ENCODE data around the gene PIEZO2.
A peak's percentile ranks its signal among the peaks of the same experiment; 100 is the strongest.
"Not testable (repeated sequence)": the region's sequence is repeated elsewhere in the genome, so short reads cannot be mapped to it uniquely, and the experiment has no call there.

The PIEZO2 gene

DNA sequence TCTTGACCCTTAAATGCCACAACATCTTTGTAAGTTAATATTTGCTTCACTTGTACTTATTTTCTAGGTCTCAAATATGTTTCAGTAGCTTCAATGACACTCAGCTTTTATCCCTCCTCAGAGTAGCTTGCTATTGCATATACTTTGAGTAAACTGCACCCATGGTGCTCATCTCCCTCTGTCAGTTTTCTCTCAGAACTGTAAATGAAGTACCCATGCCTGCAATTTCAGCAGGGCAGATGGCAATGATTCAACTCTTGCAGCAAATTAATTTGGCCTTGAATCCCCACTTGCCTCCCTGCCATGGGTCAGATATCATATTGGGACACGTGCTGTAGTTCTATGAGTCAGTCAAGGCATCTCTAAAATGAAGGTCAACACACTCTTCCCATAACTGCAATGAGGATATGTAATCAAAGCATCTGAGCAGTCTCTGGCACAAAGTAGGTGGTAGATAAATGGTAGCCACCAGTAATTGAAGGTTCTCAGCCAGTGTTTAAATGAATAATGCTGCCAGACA is 225.8 kb downstream of the PIEZO2 start:
- Histone ChIP-seq H4K91ac (ENCODE audit: low read depth, low read length) (no peak overlapping the region), H3K4me2 (ENCODE audit: low read length) (no peak overlapping the region), H3K9ac (ENCODE audit: low read length) (no peak overlapping the region), H3K36me3 (ENCODE audit: control insufficient read depth in 1 of 2, insufficient read depth in 2 of 2, low read length in 2 of 2) (no peaks in the 10 kb centered on the region), H3K4me1 (ENCODE audit: control insufficient read depth in 1 of 2, insufficient read depth in 2 of 2, low read length in 2 of 2) (peaks cover 5 to 7% of the 10 kb centered on the region in 2 experiments), H3K23ac (ENCODE audit: low read length) (no peak overlapping the region), H3K79me1 (ENCODE audit: low read length) (no peaks in the 10 kb centered on the region), H3K9me3 (ENCODE audit: insufficient read depth, low read depth, low read length) (no peaks in the 10 kb centered on the region), H3K27ac (ENCODE audit: low read depth, low read length) (no peak overlapping the region), H3K18ac (ENCODE audit: low read length) (no peak overlapping the region), H3K14ac (ENCODE audit: low read length) (no peak overlapping the region), H3K4ac (ENCODE audit: low read depth, low read length) (no peak overlapping the region), H2AFZ (ENCODE audit: insufficient read depth, low read length, poor library complexity) (no peak overlapping the region), H2AK5ac (ENCODE audit: low read length) (no peak overlapping the region), H3K27me3 (ENCODE audit: insufficient read depth, low read length) (no peaks in the 10 kb centered on the region), H2BK12ac (ENCODE audit: low read length) (no peak overlapping the region), H4K8ac (ENCODE audit: low read depth, low read length) (no peak overlapping the region), H3K79me2 (ENCODE audit: control insufficient read depth, insufficient read depth, low read length, poor library complexity) (no peaks in the 10 kb centered on the region), H4K12ac (ENCODE audit: low read depth, low read length) (no peak overlapping the region), H2BK5ac (ENCODE audit: low read depth, low read length, poor library complexity) (no peak overlapping the region), H2BK120ac (ENCODE audit: insufficient read depth, low read length, poor library complexity) (no peak overlapping the region), H3K4me3 (ENCODE audit: low read depth, low read length) (no peak overlapping the region)
- no peak for DNase-seq
- WGBS (ENCODE audit: extremely low coverage, insufficient coverage, insufficient read length): no CpG with 5 or more reads among the region's 1 CpG

DNA sequence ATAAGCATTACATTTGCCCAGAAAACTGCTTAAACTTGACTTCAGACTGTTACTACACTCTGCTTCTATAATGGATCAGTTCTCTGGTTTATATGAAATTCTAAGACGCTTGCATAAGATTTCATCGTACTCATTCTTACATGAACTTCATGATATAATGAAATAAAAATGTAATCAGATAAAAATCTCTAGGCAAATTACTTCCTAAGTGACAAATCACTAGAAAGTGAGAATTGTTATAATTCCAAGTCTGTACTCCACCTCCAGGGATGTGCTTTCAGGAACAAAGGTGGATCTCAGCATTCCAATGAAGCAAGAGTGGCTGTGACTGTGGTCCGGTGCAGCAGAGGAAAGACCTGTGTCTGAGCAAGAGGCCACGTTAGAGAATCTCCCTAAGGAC is 226.2 kb downstream of the PIEZO2 start:
- Histone ChIP-seq H3K23ac (ENCODE audit: low read length) (no peak overlapping the region), H3K18ac (ENCODE audit: low read length) (no peak overlapping the region), H3K79me1 (ENCODE audit: low read length) (no peaks in the 10 kb centered on the region), H2AFZ (ENCODE audit: insufficient read depth, low read length, poor library complexity) (no peak overlapping the region), H3K9me3 (ENCODE audit: insufficient read depth, low read depth, low read length) (no peaks in the 10 kb centered on the region), H3K4ac (ENCODE audit: low read depth, low read length) (no peak overlapping the region), H3K9ac (ENCODE audit: low read length) (no peak overlapping the region), H3K27ac (ENCODE audit: low read depth, low read length) (no peak overlapping the region), H2AK5ac (ENCODE audit: low read length) (no peak overlapping the region), H3K4me1 (ENCODE audit: control insufficient read depth in 1 of 2, insufficient read depth in 2 of 2, low read length in 2 of 2) (peaks cover 5 to 7% of the 10 kb centered on the region in 2 experiments), H2BK12ac (ENCODE audit: low read length) (no peak overlapping the region), H4K91ac (ENCODE audit: low read depth, low read length) (no peak overlapping the region), H3K4me3 (ENCODE audit: low read depth, low read length) (no peak overlapping the region), H3K14ac (ENCODE audit: low read length) (no peak overlapping the region), H3K27me3 (ENCODE audit: insufficient read depth, low read length) (no peaks in the 10 kb centered on the region), H4K8ac (ENCODE audit: low read depth, low read length) (no peak overlapping the region), H4K12ac (ENCODE audit: low read depth, low read length) (no peak overlapping the region), H3K36me3 (ENCODE audit: control insufficient read depth in 1 of 2, insufficient read depth in 2 of 2, low read length in 2 of 2) (no peaks in the 10 kb centered on the region), H3K4me2 (ENCODE audit: low read length) (no peak overlapping the region), H3K79me2 (ENCODE audit: control insufficient read depth, insufficient read depth, low read length, poor library complexity) (no peaks in the 10 kb centered on the region), H2BK120ac (ENCODE audit: insufficient read depth, low read length, poor library complexity) (no peak overlapping the region), H2BK5ac (ENCODE audit: low read depth, low read length, poor library complexity) (no peak overlapping the region)
- peak; percentile 38 to 52 for DNase-seq
- WGBS (ENCODE audit: extremely low coverage, insufficient coverage, insufficient read length): no CpG with 5 or more reads among the region's 4 CpGs

DNA sequence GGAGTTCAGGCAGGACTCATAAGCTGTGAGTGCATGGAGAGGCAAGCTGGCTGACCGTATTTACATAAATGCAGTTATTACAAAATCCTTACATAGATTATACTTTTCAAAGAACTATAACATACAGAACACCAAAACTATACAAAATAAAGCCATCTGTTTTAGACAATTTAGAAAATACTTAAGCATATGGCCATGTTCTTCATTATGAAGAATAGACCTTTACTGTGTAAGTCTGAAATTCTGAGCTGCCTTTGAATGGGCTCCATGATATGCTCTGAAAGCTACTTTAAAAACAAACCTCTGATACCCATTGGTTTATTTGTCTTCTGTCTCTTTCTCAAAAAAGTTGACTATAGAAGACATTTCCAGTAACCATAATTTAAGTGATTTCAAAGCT is 226.7 kb downstream of the PIEZO2 start:
- H3K27me3 ChIP-seq (ENCODE audit: insufficient read depth, low read length); H4K12ac ChIP-seq (ENCODE audit: low read depth, low read length); H4K91ac ChIP-seq (ENCODE audit: low read depth, low read length); H3K79me1 ChIP-seq (ENCODE audit: low read length); H3K14ac ChIP-seq (ENCODE audit: low read length); H3K36me3 ChIP-seq (ENCODE audit: control insufficient read depth in 1 of 2, insufficient read depth in 2 of 2, low read length in 2 of 2); H2AFZ ChIP-seq (ENCODE audit: insufficient read depth, low read length, poor library complexity); H2AK5ac ChIP-seq (ENCODE audit: low read length); H3K27ac ChIP-seq (ENCODE audit: low read depth, low read length); DNase-seq; H3K23ac ChIP-seq (ENCODE audit: low read length); H3K4me1 ChIP-seq (ENCODE audit: control insufficient read depth in 1 of 2, insufficient read depth in 2 of 2, low read length in 2 of 2); H3K18ac ChIP-seq (ENCODE audit: low read length); H3K4ac ChIP-seq (ENCODE audit: low read depth, low read length); H3K9me3 ChIP-seq (ENCODE audit: insufficient read depth, low read depth, low read length); H3K79me2 ChIP-seq (ENCODE audit: control insufficient read depth, insufficient read depth, low read length, poor library complexity); H3K4me3 ChIP-seq (ENCODE audit: low read depth, low read length); H2BK12ac ChIP-seq (ENCODE audit: low read length); H4K8ac ChIP-seq (ENCODE audit: low read depth, low read length); H2BK5ac ChIP-seq (ENCODE audit: low read depth, low read length, poor library complexity); H3K4me2 ChIP-seq (ENCODE audit: low read length); H3K9ac ChIP-seq (ENCODE audit: low read length); H2BK120ac ChIP-seq (ENCODE audit: insufficient read depth, low read length, poor library complexity): not testable (repeated sequence)
- WGBS (ENCODE audit: extremely low coverage, insufficient coverage, insufficient read length): no CpG with 5 or more reads among the region's 1 CpG

DNA sequence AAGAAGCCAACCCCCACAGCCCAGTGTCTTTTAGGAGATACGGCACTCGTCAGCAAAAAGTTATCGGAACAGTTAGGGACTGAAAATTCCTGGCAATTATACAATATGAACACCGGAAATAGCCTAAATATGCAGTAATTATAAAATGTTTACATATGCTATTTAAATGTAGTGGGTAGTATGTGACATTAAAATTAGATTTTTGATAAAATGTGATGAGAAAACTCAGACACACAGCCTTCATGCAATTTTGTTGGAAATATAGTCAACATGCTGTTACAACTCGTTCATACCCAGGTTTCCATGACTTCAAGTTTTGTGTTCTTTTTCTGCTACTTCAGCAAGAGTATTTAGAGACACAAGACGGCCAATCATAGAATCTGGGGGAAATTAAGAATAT is 229.1 kb downstream of the PIEZO2 start:
- not testable (repeated sequence) for H3K4ac ChIP-seq (ENCODE audit: low read depth, low read length); H3K18ac ChIP-seq (ENCODE audit: low read length)

More for the DNA sequence above, 229.1 kb downstream of the PIEZO2 start:
- not testable (repeated sequence) for H3K4me2 ChIP-seq (ENCODE audit: low read length); H3K4me1 ChIP-seq (ENCODE audit: control insufficient read depth in 1 of 2, insufficient read depth in 2 of 2, low read length in 2 of 2); H3K79me2 ChIP-seq (ENCODE audit: control insufficient read depth, insufficient read depth, low read length, poor library complexity); H3K9ac ChIP-seq (ENCODE audit: low read length); H2BK12ac ChIP-seq (ENCODE audit: low read length); H3K4me3 ChIP-seq (ENCODE audit: low read depth, low read length); DNase-seq; H4K8ac ChIP-seq (ENCODE audit: low read depth, low read length); H3K27ac ChIP-seq (ENCODE audit: low read depth, low read length); H2BK120ac ChIP-seq (ENCODE audit: insufficient read depth, low read length, poor library complexity); H2AK5ac ChIP-seq (ENCODE audit: low read length); H3K9me3 ChIP-seq (ENCODE audit: insufficient read depth, low read depth, low read length); H4K91ac ChIP-seq (ENCODE audit: low read depth, low read length); H3K27me3 ChIP-seq (ENCODE audit: insufficient read depth, low read length); H4K12ac ChIP-seq (ENCODE audit: low read depth, low read length); H2BK5ac ChIP-seq (ENCODE audit: low read depth, low read length, poor library complexity); H3K14ac ChIP-seq (ENCODE audit: low read length); H2AFZ ChIP-seq (ENCODE audit: insufficient read depth, low read length, poor library complexity); H3K79me1 ChIP-seq (ENCODE audit: low read length); H3K23ac ChIP-seq (ENCODE audit: low read length); H3K36me3 ChIP-seq (ENCODE audit: control insufficient read depth in 1 of 2, insufficient read depth in 2 of 2, low read length in 2 of 2)
- no CpG with 5 or more reads among the region's 6 CpGs for WGBS (ENCODE audit: extremely low coverage, insufficient coverage, insufficient read length)
